SK-N-SH (cell line): ENCODE results near the gene MGAT4B.

Experiments
- EP300 ChIP-seq, 2 experiments: IDR thresholded peaks; 2 replicates each; pipeline versions ENCODE4 v1.4.0 to v1.6.1; 2012; ENCODE audit warnings: borderline replicate concordance in 1 of 2, low read depth in 1 of 2, low read length in 1 of 2
- GABPA ChIP-seq: IDR thresholded peaks from 2 replicates; pipeline ENCODE4 v1.4.0; 2012; ENCODE audit warnings: low read depth, mild to moderate bottlenecking
- TF ChIP-seq, protein P1 (sequence below): fragments of 200-600 bp; sonication (generic); IDR thresholded peaks from 2 replicates; pipeline ENCODE4 v1.6.1; 2017; ENCODE audit warnings: antibody characterized with exemption, mild to moderate bottlenecking, moderate library complexity

DNA sequence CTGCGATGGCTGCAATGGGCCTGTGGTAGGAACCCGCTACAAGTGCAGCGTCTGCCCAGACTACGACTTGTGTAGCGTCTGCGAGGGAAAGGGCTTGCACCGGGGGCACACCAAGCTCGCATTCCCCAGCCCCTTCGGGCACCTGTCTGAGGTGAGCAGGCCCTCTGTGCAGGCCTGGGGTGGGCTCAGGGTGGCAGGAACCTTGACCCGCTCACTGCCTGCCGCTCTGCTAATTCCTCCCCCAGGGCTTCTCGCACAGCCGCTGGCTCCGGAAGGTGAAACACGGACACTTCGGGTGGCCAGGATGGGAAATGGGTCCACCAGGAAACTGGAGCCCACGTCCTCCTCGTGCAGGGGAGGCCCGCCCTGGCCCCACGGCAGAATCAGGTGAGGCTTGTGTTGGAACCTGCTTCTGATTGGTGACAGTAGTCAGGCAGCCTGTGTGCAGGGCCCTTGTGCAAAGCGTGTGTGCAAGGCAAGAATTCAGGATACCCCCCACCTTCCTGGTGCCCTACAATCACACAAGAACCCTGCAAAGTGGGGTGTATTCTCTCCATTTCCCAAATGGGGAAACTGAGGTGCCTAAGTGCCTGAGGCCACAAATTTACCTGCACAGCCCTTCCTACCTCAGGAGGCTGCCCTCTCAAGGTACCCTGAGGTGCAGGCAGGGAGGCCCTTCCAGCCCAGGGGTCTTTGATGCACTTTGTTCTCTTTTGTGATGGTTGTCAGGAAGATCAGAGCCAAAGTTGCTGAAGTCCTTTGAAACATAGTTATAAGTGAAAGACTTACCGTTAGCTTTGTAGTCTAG is 17.5 kb upstream of the MGAT4B start:
- TF ChIP-seq GABPA: no peak
- TF ChIP-seq, protein P1, sequence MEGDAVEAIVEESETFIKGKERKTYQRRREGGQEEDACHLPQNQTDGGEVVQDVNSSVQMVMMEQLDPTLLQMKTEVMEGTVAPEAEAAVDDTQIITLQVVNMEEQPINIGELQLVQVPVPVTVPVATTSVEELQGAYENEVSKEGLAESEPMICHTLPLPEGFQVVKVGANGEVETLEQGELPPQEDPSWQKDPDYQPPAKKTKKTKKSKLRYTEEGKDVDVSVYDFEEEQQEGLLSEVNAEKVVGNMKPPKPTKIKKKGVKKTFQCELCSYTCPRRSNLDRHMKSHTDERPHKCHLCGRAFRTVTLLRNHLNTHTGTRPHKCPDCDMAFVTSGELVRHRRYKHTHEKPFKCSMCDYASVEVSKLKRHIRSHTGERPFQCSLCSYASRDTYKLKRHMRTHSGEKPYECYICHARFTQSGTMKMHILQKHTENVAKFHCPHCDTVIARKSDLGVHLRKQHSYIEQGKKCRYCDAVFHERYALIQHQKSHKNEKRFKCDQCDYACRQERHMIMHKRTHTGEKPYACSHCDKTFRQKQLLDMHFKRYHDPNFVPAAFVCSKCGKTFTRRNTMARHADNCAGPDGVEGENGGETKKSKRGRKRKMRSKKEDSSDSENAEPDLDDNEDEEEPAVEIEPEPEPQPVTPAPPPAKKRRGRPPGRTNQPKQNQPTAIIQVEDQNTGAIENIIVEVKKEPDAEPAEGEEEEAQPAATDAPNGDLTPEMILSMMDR: no peak
- no peak for TF ChIP-seq EP300 (IDR thresholded peaks at IDR 0.05; ENCODE audit: borderline replicate concordance in 1 of 2, low read depth in 1 of 2, low read length in 1 of 2)
